ENCODE results near the gene CRYBB1. TPM values are rescaled to one million over a fixed set of nuclear protein-coding genes. Genes with fewer than 3 reads are reported as not detected.

CRYBB1 gene
- total and polyA plus RNA-seq, 4 donors, result 0.17 to 2.3 (median 0.32) TPM; not detected in 1

GRCh38 chr22:26580240-26580962 is 37.4 kb downstream of the CRYBB1 start:
- TF ChIP-seq FOXA2 (IDR thresholded peaks at IDR 0.05) (no peak), HNF4A (conservative IDR thresholded peaks at IDR 0.05) (no peak), TAF1 (conservative IDR thresholded peaks at IDR 0.05) (no peak), GABPA (IDR thresholded peaks at IDR 0.05 in 1 of 2, conservative IDR thresholded peaks at IDR 0.05 in 1 of 2) (no peak), ATF3 (IDR thresholded peaks at IDR 0.05) (no peak), MAX (IDR thresholded peaks at IDR 0.05) (no peak), RAD21 (IDR thresholded peaks at IDR 0.05) (no peak), HNF4G (IDR thresholded peaks at IDR 0.05) (no peak), EGR1 (IDR thresholded peaks at IDR 0.05; ENCODE audit: low read depth in 2 of 2) (no peak), CTCF (IDR thresholded peaks at IDR 0.05; ENCODE audit: low read depth, low read length, missing input control) (no peak), NR2F2 (IDR thresholded peaks at IDR 0.05) (no peak), SP1 (IDR thresholded peaks at IDR 0.05) (no peak), YY1 (IDR thresholded peaks at IDR 0.05) (no peak), REST (IDR thresholded peaks at IDR 0.05) (no peak), FOXA1 (IDR thresholded peaks at IDR 0.05) (no peak), RXRA (IDR thresholded peaks at IDR 0.05) (no peak), JUND (IDR thresholded peaks at IDR 0.05) (no peak)
- TF ChIP-seq, protein P1, sequence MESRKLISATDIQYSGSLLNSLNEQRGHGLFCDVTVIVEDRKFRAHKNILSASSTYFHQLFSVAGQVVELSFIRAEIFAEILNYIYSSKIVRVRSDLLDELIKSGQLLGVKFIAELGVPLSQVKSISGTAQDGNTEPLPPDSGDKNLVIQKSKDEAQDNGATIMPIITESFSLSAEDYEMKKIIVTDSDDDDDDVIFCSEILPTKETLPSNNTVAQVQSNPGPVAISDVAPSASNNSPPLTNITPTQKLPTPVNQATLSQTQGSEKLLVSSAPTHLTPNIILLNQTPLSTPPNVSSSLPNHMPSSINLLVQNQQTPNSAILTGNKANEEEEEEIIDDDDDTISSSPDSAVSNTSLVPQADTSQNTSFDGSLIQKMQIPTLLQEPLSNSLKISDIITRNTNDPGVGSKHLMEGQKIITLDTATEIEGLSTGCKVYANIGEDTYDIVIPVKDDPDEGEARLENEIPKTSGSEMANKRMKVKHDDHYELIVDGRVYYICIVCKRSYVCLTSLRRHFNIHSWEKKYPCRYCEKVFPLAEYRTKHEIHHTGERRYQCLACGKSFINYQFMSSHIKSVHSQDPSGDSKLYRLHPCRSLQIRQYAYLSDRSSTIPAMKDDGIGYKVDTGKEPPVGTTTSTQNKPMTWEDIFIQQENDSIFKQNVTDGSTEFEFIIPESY (IDR thresholded peaks at IDR 0.05), result no peak
- no peaks in the 10 kb centered on the region for H3K27me3 ChIP-seq (ENCODE audit: control insufficient read depth in 4 of 4, insufficient read depth in 4 of 4, low read length in 3 of 4)
- H3K9me3 ChIP-seq (ENCODE audit: control insufficient read depth in 4 of 4, low read length in 3 of 4), result no peaks in the 10 kb centered on the region
- H3K36me3 ChIP-seq (ENCODE audit: control insufficient read depth in 4 of 4, insufficient read depth in 3 of 4, low read depth in 1 of 4, low read length in 3 of 4), result peaks cover 0 to 12% (median 3%) of the 10 kb centered on the region in 4 donors
- peaks cover 3 to 11% (median 9%) of the 10 kb centered on the region in 4 donors for H3K4me1 ChIP-seq (ENCODE audit: control insufficient read depth in 4 of 4, insufficient read depth in 4 of 4, low read length in 3 of 4)
- H3K4me3 ChIP-seq (ENCODE audit: low read depth in 1 of 3, low read length in 3 of 3), result no peak overlapping the region
- WGBS, result 92% methylated on average over 13 of the region's 13 CpGs
- DNase-seq (ENCODE audit: low spot score), result no peak
- H3K9ac ChIP-seq (ENCODE audit: low read depth in 1 of 2, low read length in 2 of 2), result no peak overlapping the region
- no peak overlapping the region for H3K27ac ChIP-seq (ENCODE audit: low read depth in 1 of 2, low read length in 2 of 2)

All from liver (tissue), 9 donors.